ENCODE data around the gene TMEM44. TPM values are rescaled to one million over a fixed set of nuclear protein-coding genes. Genes with fewer than 3 reads are reported as not detected.

TMEM44 gene
- total RNA-seq, 1 donor from 2014 or later: 10.4 TPM

- Mint-ChIP-seq H3K4me3 (peak within 1 kb of the TSS; percentile 99), H3K9me3 (no peaks in the 10 kb centered on the region), H3K27ac (peak within 1 kb of the TSS; percentile 100), H3K27me3 (ENCODE audit: insufficient read depth, low read depth) (peaks cover 9% of the 10 kb centered on the region), H3K4me1 (peaks cover 9% of the 10 kb centered on the region), H3K36me3 (no peaks in the 10 kb centered on the region)
- H2AFZ ChIP-seq (replicated peaks): peak within 1 kb of the TSS; percentile 99
- H3K36me3 ChIP-seq: no peaks in the 10 kb centered on the region
- peak within 1 kb of the TSS; percentile 95 for H3K27ac ChIP-seq
- H3K9me3 ChIP-seq (ENCODE audit: low read depth): no peaks in the 10 kb centered on the region
- H3K27me3 ChIP-seq: peaks cover 40% of the 10 kb centered on the region
- peak; percentile 97 for DNase-seq (ENCODE audit: low spot score)
- TF ChIP-seq EZH2 (IDR thresholded peaks at IDR 0.05): peak; percentile 32
- TF ChIP-seq, protein P1, sequence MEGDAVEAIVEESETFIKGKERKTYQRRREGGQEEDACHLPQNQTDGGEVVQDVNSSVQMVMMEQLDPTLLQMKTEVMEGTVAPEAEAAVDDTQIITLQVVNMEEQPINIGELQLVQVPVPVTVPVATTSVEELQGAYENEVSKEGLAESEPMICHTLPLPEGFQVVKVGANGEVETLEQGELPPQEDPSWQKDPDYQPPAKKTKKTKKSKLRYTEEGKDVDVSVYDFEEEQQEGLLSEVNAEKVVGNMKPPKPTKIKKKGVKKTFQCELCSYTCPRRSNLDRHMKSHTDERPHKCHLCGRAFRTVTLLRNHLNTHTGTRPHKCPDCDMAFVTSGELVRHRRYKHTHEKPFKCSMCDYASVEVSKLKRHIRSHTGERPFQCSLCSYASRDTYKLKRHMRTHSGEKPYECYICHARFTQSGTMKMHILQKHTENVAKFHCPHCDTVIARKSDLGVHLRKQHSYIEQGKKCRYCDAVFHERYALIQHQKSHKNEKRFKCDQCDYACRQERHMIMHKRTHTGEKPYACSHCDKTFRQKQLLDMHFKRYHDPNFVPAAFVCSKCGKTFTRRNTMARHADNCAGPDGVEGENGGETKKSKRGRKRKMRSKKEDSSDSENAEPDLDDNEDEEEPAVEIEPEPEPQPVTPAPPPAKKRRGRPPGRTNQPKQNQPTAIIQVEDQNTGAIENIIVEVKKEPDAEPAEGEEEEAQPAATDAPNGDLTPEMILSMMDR (IDR thresholded peaks at IDR 0.05): no peak
- TF ChIP-seq EZH2phosphoT487 (IDR thresholded peaks at IDR 0.05): no peak
- H3K4me2 ChIP-seq: peak within 1 kb of the TSS; percentile 80
- H3K4me3 ChIP-seq: peak within 1 kb of the TSS; percentile 78
- peaks cover 5% of the 10 kb centered on the region for H3F3A ChIP-seq (ENCODE audit: low read depth)
- H3K79me2 ChIP-seq (ENCODE audit: low read depth): peaks cover 41% of the 10 kb centered on the region
- H3K9ac ChIP-seq: peak within 1 kb of the TSS; percentile 97
- no peaks in the 10 kb centered on the region for H4K20me1 ChIP-seq (ENCODE audit: low read depth)
- H3K4me1 ChIP-seq: peaks cover 7% of the 10 kb centered on the region
Observed at GRCh38 chr3:194671900-194672808, 38.9 kb upstream of the TMEM44 start, which contains the start of gene LSG1. Gene LSG1, minus strand, starts transcription at chr3:194672191. Its CDS starts 29 bp downstream, at chr3:194672162.

DNA sequence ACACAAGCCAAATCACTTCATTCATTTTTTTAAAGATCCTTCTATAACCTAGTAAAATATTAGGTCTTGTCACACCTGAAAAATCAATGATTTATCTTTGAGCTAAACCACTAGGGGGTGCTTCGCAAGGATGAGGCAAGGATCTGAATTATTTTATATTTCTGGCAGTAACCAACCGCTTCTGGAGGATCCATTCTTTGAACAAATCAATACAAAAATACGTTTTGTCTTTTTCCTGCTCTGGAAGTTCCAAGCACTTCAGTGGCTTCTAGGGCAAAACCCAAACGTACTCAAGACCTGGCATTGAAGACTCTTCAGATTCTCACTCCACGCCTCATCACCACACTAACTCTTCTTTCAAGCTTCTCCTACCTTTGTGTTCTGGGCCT lies 38.3 kb upstream of the TMEM44 start:
- no peaks in the 10 kb centered on the region for H3K9me3 ChIP-seq (ENCODE audit: low read depth)
- H3K9ac ChIP-seq: peak overlapping the region; percentile 97
- H3K9me3 Mint-ChIP-seq: no peaks in the 10 kb centered on the region
- H3K79me2 ChIP-seq (ENCODE audit: low read depth): peaks cover 41% of the 10 kb centered on the region
- H3K27me3 ChIP-seq: peaks cover 34% of the 10 kb centered on the region
- H3K27ac Mint-ChIP-seq: peak overlapping the region; percentile 100
- H4K20me1 ChIP-seq (ENCODE audit: low read depth): no peaks in the 10 kb centered on the region
- H3K4me1 Mint-ChIP-seq: peaks cover 9% of the 10 kb centered on the region
- peak overlapping the region; percentile 78 for H3K4me3 ChIP-seq
- H3F3A ChIP-seq (ENCODE audit: low read depth): peaks cover 5% of the 10 kb centered on the region
- peaks cover 7% of the 10 kb centered on the region for H3K4me1 ChIP-seq
- DNase-seq (ENCODE audit: low spot score): peak; percentile 40
- no peak overlapping the region for H3K27ac ChIP-seq
- H3K4me3 Mint-ChIP-seq: peak overlapping the region; percentile 99
- H2AFZ ChIP-seq (replicated peaks): peak overlapping the region; percentile 99
- no peaks in the 10 kb centered on the region for H3K36me3 Mint-ChIP-seq
- TF ChIP-seq EZH2phosphoT487 (IDR thresholded peaks at IDR 0.05) (no peak), EZH2 (IDR thresholded peaks at IDR 0.05) (peak; percentile 27)
- TF ChIP-seq, protein P1 (IDR thresholded peaks at IDR 0.05): peak; percentile 79
- H3K27me3 Mint-ChIP-seq (ENCODE audit: insufficient read depth, low read depth): peaks cover 4% of the 10 kb centered on the region
- H3K4me2 ChIP-seq: peak overlapping the region; percentile 80
- H3K36me3 ChIP-seq: no peaks in the 10 kb centered on the region

GRCh38 chr3:194667363-194667762 lies 34.1 kb upstream of the TMEM44 start:
- H3F3A ChIP-seq (ENCODE audit: low read depth): no peaks in the 10 kb centered on the region
- no peak overlapping the region for H3K4me2 ChIP-seq
- H3K9ac ChIP-seq: no peak overlapping the region
- peaks cover 41% of the 10 kb centered on the region for H3K79me2 ChIP-seq (ENCODE audit: low read depth)
- TF ChIP-seq EZH2 (IDR thresholded peaks at IDR 0.05) (no peak), EZH2phosphoT487 (IDR thresholded peaks at IDR 0.05) (no peak)
- TF ChIP-seq, protein P1 (IDR thresholded peaks at IDR 0.05): no peak
- no peak overlapping the region for H3K27ac ChIP-seq
- no peaks in the 10 kb centered on the region for H4K20me1 ChIP-seq (ENCODE audit: low read depth)
- H2AFZ ChIP-seq (replicated peaks): no peak overlapping the region
- peaks cover 7% of the 10 kb centered on the region for H3K4me1 ChIP-seq
- H3K9me3 ChIP-seq (ENCODE audit: low read depth): no peaks in the 10 kb centered on the region
- Mint-ChIP-seq H3K27me3 (ENCODE audit: insufficient read depth, low read depth) (no peaks in the 10 kb centered on the region), H3K4me3 (no peak overlapping the region), H3K27ac (no peak overlapping the region), H3K36me3 (peaks cover 8% of the 10 kb centered on the region), H3K9me3 (no peaks in the 10 kb centered on the region), H3K4me1 (peaks cover 7% of the 10 kb centered on the region)
- H3K27me3 ChIP-seq: no peaks in the 10 kb centered on the region
- H3K4me3 ChIP-seq: no peak overlapping the region
- peaks cover 9% of the 10 kb centered on the region for H3K36me3 ChIP-seq
- no peak for DNase-seq (ENCODE audit: low spot score)
